Right lobe of liver (tissue), 6 donors: ENCODE results near the gene ENGASE. TPM values are rescaled to one million over a fixed set of nuclear protein-coding genes. Genes with fewer than 3 reads are reported as not detected.

ENCODE experiments used
- ATAC-seq, 4 donors: fragments of 200-7000 bp; cut with Tn5 transposase; one replicate each; pipeline ENCODE4 v1.9.1; 2020; ENCODE audit warnings: mild to moderate bottlenecking in 4 of 4, moderate library complexity in 4 of 4
- DNase-seq, 3 donors: peaks; one replicate each; pipeline ENCODE4 v3.0.0-alpha.2; 2020
- H3K27ac ChIP-seq, 3 donors: fragments of 200-600 bp; one replicate each; pipeline ENCODE4 v1.8.0; 2022
- H3K27me3 ChIP-seq, 2 donors: fragments of 200-600 bp; one replicate each; pipeline ENCODE4 v1.8.0; 2022
- H3K36me3 ChIP-seq, 4 donors: fragments of 200-600 bp; sonication (generic) in 1 of 4; one replicate each; pipeline versions ENCODE4 v1.5.1 to v1.8.0; 2017 to 2022; ENCODE audit warnings: control low read depth in 1 of 4
- H3K4me1 ChIP-seq, 4 donors: fragments of 200-600 bp; sonication (generic) in 1 of 4; one replicate each; pipeline versions ENCODE4 v1.5.1 to v1.8.0; 2017 to 2022; ENCODE audit warnings: control low read depth in 1 of 4
- H3K4me3 ChIP-seq, 3 donors: fragments of 200-600 bp; one replicate each; pipeline ENCODE4 v1.8.0; 2022
- H3K9me3 ChIP-seq, 4 donors: fragments of 200-600 bp; sonication (generic) in 1 of 4; one replicate each; pipeline versions ENCODE4 v1.5.1 to v1.8.0; 2017 to 2022; ENCODE audit warnings: control low read depth in 1 of 4
- POLR2A ChIP-seq: fragments of 450-650 bp; IDR thresholded peaks from one replicate; pipeline ENCODE4 v1.6.1; 2017; ENCODE audit warnings: antibody characterized with exemption, mild to moderate bottlenecking
- WGBS: methylation state at CpG from one replicate; pipeline ENCODE4 v1.1.6; 2018; ENCODE audit warnings: low coverage, low lambda C conversion rate; ENCODE audit not compliant: insufficient coverage; ENCODE audit errors: missing lambda C conversion rate; 5-methylcytosine and 5-hydroxymethylcytosine counted together
- intact Hi-C, 2 donors: fragments of 100-400 bp; cut with DNase I; formaldehyde crosslinking; loops; one replicate each; pipeline versions ENCODE4 v1.11.2 to v1.14.1; 2022
- total RNA-seq, 6 experiments: library from RNA; depleted of rRNA in 2 of 6; stranded (reverse); fragments of >200 nt in 2 of 6; fragmentation: NEBNext Ultra II Directional in 3 of 6; extraction: Animal tissue kit (Norgen Biotek cat#: 25700) in 3 of 6; gene quantifications; one replicate each; pipeline versions ENCODE4 v1.1.0 to v1.2.4, GENCODE V29; 2016 to 2023
- TF ChIP-seq, protein P1 (sequence below), 4 donors: fragments of 200-600 bp in 3 of 4; fragments of 450-650 bp in 1 of 4; IDR thresholded peaks; one replicate each; pipeline versions ENCODE4 v1.5.1 to v1.8.0; 2016 to 2022; ENCODE audit warnings: antibody characterized with exemption in 4 of 4, mild to moderate bottlenecking in 2 of 4
- donor health status: DM: no; HTN: yes; CAD: no.
- donor health status: DM: no; HTN: no; CAD: no.
- donor health status: DM: no; HTN: no; CAD: no.
- donor health status: DM: no; HTN: yes; CAD: no.
- donor health status: DM: no; HTN: yes; CAD: no.

The ENGASE gene
- total RNA-seq, 6 experiments from 2014 or later: 7.4 to 63.7 (median 39.1) TPM

DNA sequence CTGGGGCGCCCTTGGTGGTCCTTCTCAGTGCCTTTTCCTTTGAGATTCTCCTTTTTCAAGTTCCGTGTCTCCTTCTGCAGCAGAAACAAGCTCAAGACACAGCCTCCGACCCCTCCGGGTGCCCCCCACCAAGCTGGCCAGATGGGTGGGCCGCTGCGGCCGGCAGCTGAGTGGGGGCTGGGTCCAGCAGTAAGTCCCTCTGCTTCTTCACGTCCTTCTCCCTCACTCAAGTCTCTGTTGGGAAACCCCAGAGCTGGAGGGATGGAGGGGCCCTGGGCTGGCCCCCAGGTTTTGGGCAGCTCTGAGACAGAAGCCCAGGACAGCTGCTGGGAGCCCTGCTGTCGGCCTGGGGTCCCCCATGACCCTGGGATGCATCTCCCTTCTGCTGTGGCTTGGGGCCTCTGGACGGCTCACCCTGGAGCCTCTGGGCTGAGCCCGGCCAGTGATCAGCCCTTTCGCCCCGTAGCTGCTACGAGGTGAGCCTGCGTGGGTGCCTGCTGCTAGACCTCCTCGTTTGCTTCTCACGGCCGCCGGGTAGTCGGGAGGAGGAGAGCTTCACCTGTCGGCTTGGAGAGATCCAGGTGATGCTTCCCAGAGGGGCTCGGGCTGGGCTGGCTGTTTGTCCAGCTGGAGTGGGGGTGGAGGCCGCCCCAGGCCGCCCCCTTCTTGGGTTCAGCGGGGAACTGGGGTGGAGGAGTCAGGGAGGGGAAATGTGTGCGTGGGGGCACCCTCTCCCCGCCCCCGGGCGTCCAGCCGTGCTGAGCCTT lies 10.7 kb downstream of the ENGASE start:
- DNase-seq (peak in 1 of 3 donors; percentile 44), ATAC-seq (no peak)
- TF ChIP-seq, protein P1, sequence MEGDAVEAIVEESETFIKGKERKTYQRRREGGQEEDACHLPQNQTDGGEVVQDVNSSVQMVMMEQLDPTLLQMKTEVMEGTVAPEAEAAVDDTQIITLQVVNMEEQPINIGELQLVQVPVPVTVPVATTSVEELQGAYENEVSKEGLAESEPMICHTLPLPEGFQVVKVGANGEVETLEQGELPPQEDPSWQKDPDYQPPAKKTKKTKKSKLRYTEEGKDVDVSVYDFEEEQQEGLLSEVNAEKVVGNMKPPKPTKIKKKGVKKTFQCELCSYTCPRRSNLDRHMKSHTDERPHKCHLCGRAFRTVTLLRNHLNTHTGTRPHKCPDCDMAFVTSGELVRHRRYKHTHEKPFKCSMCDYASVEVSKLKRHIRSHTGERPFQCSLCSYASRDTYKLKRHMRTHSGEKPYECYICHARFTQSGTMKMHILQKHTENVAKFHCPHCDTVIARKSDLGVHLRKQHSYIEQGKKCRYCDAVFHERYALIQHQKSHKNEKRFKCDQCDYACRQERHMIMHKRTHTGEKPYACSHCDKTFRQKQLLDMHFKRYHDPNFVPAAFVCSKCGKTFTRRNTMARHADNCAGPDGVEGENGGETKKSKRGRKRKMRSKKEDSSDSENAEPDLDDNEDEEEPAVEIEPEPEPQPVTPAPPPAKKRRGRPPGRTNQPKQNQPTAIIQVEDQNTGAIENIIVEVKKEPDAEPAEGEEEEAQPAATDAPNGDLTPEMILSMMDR (IDR thresholded peaks at IDR 0.05): no peak
- no peak for TF ChIP-seq POLR2A
- WGBS: 85% methylated on average over 7 of the region's 30 CpGs
- H3K27me3 ChIP-seq: no peaks in the 10 kb centered on the region
- no peak overlapping the region for H3K27ac ChIP-seq
- no peak overlapping the region for H3K4me3 ChIP-seq
- peaks cover 0 to 46% (median 6%) of the 10 kb centered on the region in 4 donors for H3K36me3 ChIP-seq
- H3K9me3 ChIP-seq: no peaks in the 10 kb centered on the region
- intact Hi-C loops: loop anchor here in 1 of 2 donors (5.0 kb wide), 1 partner anchor 302 kb away; no protein-coding TSS in a partner anchor
- H3K4me1 ChIP-seq: no peaks in the 10 kb centered on the region

DNA sequence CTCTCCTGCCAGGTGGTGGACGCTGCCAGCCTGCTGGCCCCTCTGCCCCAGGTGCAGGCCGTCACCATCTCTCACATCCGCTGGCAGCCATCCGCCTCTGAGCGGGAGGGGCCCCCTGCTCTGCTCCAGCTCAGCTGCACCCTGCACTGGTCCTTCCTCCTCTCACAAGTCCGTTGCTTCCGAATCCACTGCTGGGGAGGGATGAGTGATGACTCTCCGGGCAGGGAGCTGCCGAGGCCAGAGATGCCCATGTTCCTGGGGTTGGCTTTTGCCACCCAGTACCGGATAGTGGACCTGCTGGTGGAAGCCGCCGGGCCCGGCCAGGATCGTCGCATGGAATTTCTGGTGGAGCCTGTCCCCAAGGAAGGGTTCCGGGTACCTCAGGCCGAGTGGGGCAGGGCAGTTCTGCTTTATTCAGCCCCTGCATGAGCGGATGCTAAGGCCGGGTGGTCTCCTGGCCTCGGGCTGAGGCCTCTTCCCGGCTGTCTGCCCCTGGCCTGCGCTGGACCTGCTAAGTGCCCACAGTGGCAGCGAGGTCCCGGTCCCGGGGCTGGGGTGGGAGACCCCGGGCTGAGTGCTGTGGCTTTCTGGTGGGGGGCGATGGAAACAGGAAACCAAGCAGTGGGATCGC lies 11.4 kb downstream of the ENGASE start:
- peak in 1 of 3 donors; percentile 48 for DNase-seq
- Histone ChIP-seq H3K4me3 (no peak overlapping the region), H3K27ac (no peak overlapping the region), H3K9me3 (no peaks in the 10 kb centered on the region), H3K27me3 (no peaks in the 10 kb centered on the region), H3K4me1 (no peaks in the 10 kb centered on the region), H3K36me3 (peaks cover 0 to 41% (median 6%) of the 10 kb centered on the region in 4 donors)
- TF ChIP-seq, protein P1 (IDR thresholded peaks at IDR 0.05): no peak
- TF ChIP-seq POLR2A: no peak
- no peak for ATAC-seq
- WGBS: 93% methylated on average over 4 of the region's 28 CpGs
- intact Hi-C loops: loop anchor here in 1 of 2 donors (5.0 kb wide), 1 partner anchor 301 kb away; no protein-coding TSS in a partner anchor

DNA sequence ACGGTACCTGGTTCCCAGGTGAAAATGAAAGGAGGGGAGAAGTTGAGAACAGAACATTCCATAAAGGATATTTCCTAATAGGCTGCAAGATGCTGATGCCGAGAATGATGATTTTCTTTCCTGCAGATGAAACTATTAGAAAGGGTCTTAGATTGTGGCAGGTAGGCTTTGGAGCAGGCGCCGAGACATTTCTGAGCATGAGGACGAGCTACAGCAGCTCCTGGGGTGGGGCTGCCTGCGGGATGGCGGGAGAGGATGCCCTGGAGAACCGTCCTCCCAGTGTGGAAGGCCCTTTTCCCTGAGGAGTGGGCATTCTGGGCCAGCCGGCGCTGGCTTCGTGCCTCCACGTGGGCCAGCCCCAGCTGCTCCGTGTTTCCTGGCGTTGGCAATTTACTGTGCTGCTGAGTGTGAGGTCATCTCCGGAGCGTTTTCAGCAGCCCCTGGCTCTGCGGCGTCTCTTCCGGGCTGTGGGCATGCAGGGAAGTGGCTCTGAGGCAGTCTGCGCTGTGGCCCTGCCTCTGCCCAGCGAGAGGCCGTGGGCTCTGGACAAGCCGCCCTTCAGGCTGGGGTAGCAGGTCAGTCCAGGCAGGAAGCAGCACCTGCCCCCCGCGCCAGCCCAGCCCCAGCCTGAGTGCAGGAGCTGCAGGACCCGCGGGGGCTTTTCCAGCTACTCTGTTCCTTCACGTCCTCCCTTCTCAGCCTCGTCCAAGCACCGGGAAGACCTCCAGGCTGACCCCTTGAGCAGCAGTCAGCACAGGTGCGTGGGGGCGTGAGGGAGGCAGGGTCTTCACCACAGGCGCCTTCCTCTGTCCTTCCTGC lies 12.2 kb downstream of the ENGASE start:
- peak in 1 of 4 donors; percentile 5 for ATAC-seq
- Histone ChIP-seq H3K27me3 (no peaks in the 10 kb centered on the region), H3K4me1 (no peaks in the 10 kb centered on the region), H3K4me3 (no peak overlapping the region), H3K9me3 (no peaks in the 10 kb centered on the region), H3K27ac (no peak overlapping the region), H3K36me3 (peaks cover 0 to 41% (median 6%) of the 10 kb centered on the region in 4 donors)
- WGBS: 60% methylated on average over 9 of the region's 33 CpGs
- DNase-seq: peak in 1 of 3 donors; percentile 42
- intact Hi-C loops: loop anchor here in 1 of 2 donors (5.0 kb wide), 1 partner anchor 300 kb away; no protein-coding TSS in a partner anchor
- TF ChIP-seq, protein P1 (IDR thresholded peaks at IDR 0.05): no peak
- TF ChIP-seq POLR2A: no peak

DNA sequence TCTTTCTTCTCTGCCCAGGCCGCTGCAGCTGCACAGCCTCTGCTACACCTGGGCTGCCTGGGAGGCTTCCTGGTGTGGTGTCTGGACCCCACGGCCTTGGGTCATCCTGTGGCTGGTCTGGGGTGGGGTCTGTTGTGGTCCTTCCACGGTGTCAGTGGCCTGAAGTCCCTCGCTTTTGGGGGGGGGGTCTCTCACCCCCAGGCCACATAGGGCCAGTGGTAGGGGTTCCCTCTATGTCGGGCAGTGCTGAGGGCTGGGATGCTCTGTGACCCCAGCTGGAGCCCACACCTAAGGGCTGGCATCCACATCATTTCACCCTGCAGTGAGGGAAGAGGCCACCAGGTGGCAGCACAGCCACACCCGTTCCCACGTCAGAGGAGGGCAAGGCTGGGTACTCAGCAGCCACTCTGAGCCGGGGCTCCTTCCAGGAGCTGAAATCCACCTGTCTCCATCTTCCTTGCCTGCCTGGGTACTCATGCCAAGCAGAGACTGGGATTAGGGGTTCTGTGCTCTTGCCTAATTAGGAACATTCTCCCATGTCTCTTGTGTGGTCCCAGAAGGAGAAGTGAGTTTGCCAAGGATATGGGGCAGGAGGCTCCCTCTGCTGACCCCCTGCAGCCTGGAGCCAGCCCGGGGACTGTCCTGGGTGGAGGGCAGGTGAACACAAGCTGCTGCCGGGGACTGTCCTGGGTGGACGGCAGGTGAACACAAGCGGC lies 13.0 kb downstream of the ENGASE start:
- no peaks in the 10 kb centered on the region for H3K9me3 ChIP-seq
- WGBS: 21% methylated on average over 4 of the region's 12 CpGs
- intact Hi-C loops: loop anchor here in 1 of 2 donors (5.0 kb wide), 1 partner anchor 300 kb away; no protein-coding TSS in a partner anchor
- TF ChIP-seq POLR2A: no peak
- TF ChIP-seq, protein P1 (IDR thresholded peaks at IDR 0.05): peak; percentile 72 to 93 (median 92)
- no peak overlapping the region for H3K27ac ChIP-seq
- no peaks in the 10 kb centered on the region for H3K27me3 ChIP-seq
- peaks cover 0 to 35% (median 6%) of the 10 kb centered on the region in 4 donors for H3K36me3 ChIP-seq
- no peak overlapping the region for H3K4me3 ChIP-seq
- DNase-seq (peak in 2 of 3 donors; percentile 70 to 72), ATAC-seq (peak; percentile 63 to 80 (median 76))
- H3K4me1 ChIP-seq: no peaks in the 10 kb centered on the region
